ENCODE data around the gene ARAP3. TPM values are rescaled to one million over a fixed set of nuclear protein-coding genes. Genes with fewer than 3 reads are reported as not detected.

Gene ARAP3
- total and polyA plus RNA-seq, 9 of the 15 experiments (the other 6 are each of a cell fraction or from before 2014, with no cell fraction given): 0.83 to 25.7 (median 6.4) TPM

DNA sequence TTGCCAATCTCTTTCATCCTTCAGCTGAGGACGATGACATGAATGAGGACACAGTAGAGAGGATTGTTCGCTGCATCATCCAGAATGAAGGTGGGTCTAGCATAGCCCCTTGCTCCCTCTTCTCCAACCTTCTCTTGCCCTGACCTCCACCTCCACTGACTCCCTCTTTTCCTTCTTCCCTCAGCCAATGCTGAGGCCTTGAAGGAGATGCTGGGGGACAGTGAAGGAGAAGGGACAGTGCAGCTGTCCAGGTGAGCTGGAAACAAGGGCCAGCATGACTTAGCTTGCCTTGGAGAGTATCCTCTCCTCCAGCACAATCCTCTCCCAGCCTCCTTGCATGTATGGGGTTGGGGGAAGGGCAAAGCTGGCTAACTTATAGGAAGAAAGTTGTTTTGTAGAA is 43.3 kb downstream of the ARAP3 start (continued):
- TF ChIP-seq, protein P1, sequence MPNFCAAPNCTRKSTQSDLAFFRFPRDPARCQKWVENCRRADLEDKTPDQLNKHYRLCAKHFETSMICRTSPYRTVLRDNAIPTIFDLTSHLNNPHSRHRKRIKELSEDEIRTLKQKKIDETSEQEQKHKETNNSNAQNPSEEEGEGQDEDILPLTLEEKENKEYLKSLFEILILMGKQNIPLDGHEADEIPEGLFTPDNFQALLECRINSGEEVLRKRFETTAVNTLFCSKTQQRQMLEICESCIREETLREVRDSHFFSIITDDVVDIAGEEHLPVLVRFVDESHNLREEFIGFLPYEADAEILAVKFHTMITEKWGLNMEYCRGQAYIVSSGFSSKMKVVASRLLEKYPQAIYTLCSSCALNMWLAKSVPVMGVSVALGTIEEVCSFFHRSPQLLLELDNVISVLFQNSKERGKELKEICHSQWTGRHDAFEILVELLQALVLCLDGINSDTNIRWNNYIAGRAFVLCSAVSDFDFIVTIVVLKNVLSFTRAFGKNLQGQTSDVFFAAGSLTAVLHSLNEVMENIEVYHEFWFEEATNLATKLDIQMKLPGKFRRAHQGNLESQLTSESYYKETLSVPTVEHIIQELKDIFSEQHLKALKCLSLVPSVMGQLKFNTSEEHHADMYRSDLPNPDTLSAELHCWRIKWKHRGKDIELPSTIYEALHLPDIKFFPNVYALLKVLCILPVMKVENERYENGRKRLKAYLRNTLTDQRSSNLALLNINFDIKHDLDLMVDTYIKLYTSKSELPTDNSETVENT (CRISPR knock-in tag; IDR thresholded peaks at IDR 0.05): no peak

DNA sequence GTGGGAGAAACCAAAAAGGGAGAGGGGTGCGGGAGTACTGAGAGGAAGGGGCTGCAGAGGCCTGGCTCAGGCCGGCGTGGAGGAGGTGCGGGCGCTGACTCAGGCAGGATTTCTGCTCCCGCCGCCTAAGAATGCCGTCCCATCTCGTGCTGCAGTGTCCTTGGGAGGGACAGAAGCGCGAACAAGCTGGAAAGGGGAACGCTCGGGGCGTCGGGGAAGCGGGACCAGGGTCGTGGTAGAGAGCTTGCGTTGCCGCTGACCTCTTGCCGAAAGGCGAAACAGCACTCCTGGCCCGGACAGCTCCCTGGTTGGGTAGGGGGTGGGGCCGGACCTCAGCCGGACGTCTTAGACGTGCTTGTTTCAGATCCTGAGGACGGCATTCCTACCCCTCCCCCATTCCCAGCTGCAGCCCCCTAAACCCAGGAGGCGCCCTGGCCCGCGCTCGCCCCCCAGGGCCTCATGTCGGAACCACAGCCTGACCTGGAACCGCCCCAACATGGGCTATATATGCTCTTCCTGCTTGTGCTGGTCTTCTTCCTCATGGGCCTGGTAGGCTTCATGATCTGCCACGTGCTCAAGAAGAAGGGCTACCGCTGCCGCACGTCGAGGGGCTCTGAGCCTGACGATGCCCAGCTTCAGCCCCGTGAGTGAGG is 44.1 kb downstream of the ARAP3 start:
- intact Hi-C loops (cut with micrococcal nuclease): loop anchor here (5.0 kb wide), 1 partner anchor 46 kb away; no protein-coding TSS in a partner anchor
- WGBS (ENCODE audit: insufficient coverage, low coverage, missing lambda C conversion rate): under 1% methylated on average over 39 of the region's 40 CpGs
- peak; percentile 76 to 85 (median 81) for DNase-seq (ENCODE audit: extremely low read depth in 1 of 4, low spot score in 3 of 4)
- in situ Hi-C loops (cut with MboI): loop anchor here (5.0 kb wide), 1 partner anchor 46 kb away; no protein-coding TSS in a partner anchor
- H3K27me3 ChIP-seq (ENCODE audit: control insufficient read depth in 2 of 2, insufficient read depth in 2 of 2, low read length in 2 of 2): no peaks in the 10 kb centered on the region
- TSS peak; percentile 47 for BruUV-seq (replicated peaks)
- H3K27ac ChIP-seq (ENCODE audit: extremely low read depth, low read depth, low read length): peak overlapping the region; percentile 84
- peak; percentile 70 for FAIRE-seq
- ChIA-PET CTCF (ENCODE audit: low intra/inter-chr PET ratio) (interaction anchor here (0.6 kb wide), 1 partner anchor 315 kb away, joined by 3 read pairs; no protein-coding TSS in a partner anchor), POLR2A (interaction anchor here (0.5 to 2.2 kb wide), 9 partner anchors 9 to 372 kb away, joined by 3 to 13 read pairs (median 4); partner anchors contain the start of genes DIAPH1 and FCHSD1)
- peak overlapping the region; percentile 100 for H3K4me2 ChIP-seq (ENCODE audit: insufficient read depth, low read length)
- peaks cover 5% of the 10 kb centered on the region for H3K9me1 ChIP-seq (ENCODE audit: control insufficient read depth, insufficient read depth, low read length)
- H3K79me2 ChIP-seq (ENCODE audit: control insufficient read depth, insufficient read depth, low read length): peaks cover 59% of the 10 kb centered on the region
- ATAC-seq: peak; percentile 52
- peak overlapping the region; percentile 88 to 95 for H3K9ac ChIP-seq (ENCODE audit: insufficient read depth in 1 of 2, low read depth in 2 of 2, low read length in 2 of 2)
- H3K4me1 ChIP-seq (replicated peaks in 1 of 2; ENCODE audit: control insufficient read depth in 2 of 2, insufficient read depth in 2 of 2, low read length in 2 of 2): peaks cover 45 to 52% of the 10 kb centered on the region in 2 experiments
- H3K9me3 ChIP-seq (replicated peaks; ENCODE audit: control insufficient read depth, insufficient read depth, low read depth, low read length): no peaks in the 10 kb centered on the region
- H2AFZ ChIP-seq (ENCODE audit: low read depth, low read length): peak overlapping the region; percentile 89
- H3K4me3 ChIP-seq: peak overlapping the region; percentile 91
- H4K20me1 ChIP-seq (replicated peaks; ENCODE audit: control insufficient read depth, insufficient read depth, low read length): peaks cover 12% of the 10 kb centered on the region; the same call in 1 of the 2 replicates
- peaks cover 56% of the 10 kb centered on the region for H3K36me3 ChIP-seq (ENCODE audit: control insufficient read depth, insufficient read depth, low read length)
- TF ChIP-seq GABPA (tag; conservative IDR thresholded peaks at IDR 0.05; ENCODE audit: low read depth): 0 out of 2 replicates have a peak, but pooled peaks have one; percentile 11
- no peak for TF ChIP-seq KHSRP (IDR thresholded peaks at IDR 0.05)
- TF ChIP-seq SMARCA4 (IDR thresholded peaks at IDR 0.05): no peak
- TF ChIP-seq, protein P2, sequence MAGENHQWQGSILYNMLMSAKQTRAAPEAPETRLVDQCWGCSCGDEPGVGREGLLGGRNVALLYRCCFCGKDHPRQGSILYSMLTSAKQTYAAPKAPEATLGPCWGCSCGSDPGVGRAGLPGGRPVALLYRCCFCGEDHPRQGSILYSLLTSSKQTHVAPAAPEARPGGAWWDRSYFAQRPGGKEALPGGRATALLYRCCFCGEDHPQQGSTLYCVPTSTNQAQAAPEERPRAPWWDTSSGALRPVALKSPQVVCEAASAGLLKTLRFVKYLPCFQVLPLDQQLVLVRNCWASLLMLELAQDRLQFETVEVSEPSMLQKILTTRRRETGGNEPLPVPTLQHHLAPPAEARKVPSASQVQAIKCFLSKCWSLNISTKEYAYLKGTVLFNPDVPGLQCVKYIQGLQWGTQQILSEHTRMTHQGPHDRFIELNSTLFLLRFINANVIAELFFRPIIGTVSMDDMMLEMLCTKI (IDR thresholded peaks at IDR 0.05; ENCODE audit: partially characterized antibody): no peak
- no peak for TF ChIP-seq CCAR2 (IDR thresholded peaks at IDR 0.05; ENCODE audit: low read depth, low read length)
- TF ChIP-seq, protein P3, sequence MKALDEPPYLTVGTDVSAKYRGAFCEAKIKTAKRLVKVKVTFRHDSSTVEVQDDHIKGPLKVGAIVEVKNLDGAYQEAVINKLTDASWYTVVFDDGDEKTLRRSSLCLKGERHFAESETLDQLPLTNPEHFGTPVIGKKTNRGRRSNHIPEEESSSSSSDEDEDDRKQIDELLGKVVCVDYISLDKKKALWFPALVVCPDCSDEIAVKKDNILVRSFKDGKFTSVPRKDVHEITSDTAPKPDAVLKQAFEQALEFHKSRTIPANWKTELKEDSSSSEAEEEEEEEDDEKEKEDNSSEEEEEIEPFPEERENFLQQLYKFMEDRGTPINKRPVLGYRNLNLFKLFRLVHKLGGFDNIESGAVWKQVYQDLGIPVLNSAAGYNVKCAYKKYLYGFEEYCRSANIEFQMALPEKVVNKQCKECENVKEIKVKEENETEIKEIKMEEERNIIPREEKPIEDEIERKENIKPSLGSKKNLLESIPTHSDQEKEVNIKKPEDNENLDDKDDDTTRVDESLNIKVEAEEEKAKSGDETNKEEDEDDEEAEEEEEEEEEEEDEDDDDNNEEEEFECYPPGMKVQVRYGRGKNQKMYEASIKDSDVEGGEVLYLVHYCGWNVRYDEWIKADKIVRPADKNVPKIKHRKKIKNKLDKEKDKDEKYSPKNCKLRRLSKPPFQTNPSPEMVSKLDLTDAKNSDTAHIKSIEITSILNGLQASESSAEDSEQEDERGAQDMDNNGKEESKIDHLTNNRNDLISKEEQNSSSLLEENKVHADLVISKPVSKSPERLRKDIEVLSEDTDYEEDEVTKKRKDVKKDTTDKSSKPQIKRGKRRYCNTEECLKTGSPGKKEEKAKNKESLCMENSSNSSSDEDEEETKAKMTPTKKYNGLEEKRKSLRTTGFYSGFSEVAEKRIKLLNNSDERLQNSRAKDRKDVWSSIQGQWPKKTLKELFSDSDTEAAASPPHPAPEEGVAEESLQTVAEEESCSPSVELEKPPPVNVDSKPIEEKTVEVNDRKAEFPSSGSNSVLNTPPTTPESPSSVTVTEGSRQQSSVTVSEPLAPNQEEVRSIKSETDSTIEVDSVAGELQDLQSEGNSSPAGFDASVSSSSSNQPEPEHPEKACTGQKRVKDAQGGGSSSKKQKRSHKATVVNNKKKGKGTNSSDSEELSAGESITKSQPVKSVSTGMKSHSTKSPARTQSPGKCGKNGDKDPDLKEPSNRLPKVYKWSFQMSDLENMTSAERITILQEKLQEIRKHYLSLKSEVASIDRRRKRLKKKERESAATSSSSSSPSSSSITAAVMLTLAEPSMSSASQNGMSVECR (CRISPR knock-in tag; IDR thresholded peaks at IDR 0.05): peak; percentile 90
- no peak for TF ChIP-seq BRD9 (IDR thresholded peaks at IDR 0.05; ENCODE audit: low read depth, partially characterized antibody)
- no peak for TF ChIP-seq ZNF766 (CRISPR knock-in tag; conservative IDR thresholded peaks at IDR 0.05)
- peak; percentile 82; the same call in 1 of the 2 replicates for TF ChIP-seq ZNF282 (CRISPR knock-in tag; IDR thresholded peaks at IDR 0.05)

Data from K562 (cell line).